CD8-positive, alpha-beta memory T cell (primary cell): Measurements from ENCODE around the gene PPP1R13B. TPM values are rescaled to one million over a fixed set of nuclear protein-coding genes. Genes with fewer than 3 reads are reported as not detected.

Source experiments
- CTCF ChIA-PET: fragments of 350-600 bp; sonication (Branson Sonifier 250); formaldehyde crosslinking; loops from one replicate; lab custom pipeline; 2021; ENCODE audit warnings: antibody characterized with exemption; lab: Charles Lee
- POLR2A ChIA-PET: fragments of 350-600 bp; sonication (Branson Sonifier 250); formaldehyde crosslinking; loops from one replicate; lab custom pipeline; 2021; ENCODE audit warnings: antibody characterized with exemption; lab: Charles Lee
- DNase-seq, 5 donors: peaks; one replicate each; pipeline versions ENCODE4 v3.0.0 to v3.0.0-alpha.2; 2020 to 2022; ENCODE audit warnings: mixed read lengths in 1 of 5
- H3K27ac ChIP-seq: one replicate; pipeline ENCODE4 v1.7.0; 2013; ENCODE audit warnings: low read depth, mild to moderate bottlenecking, low read length, moderate library complexity
- H3K27me3 ChIP-seq: 2 replicates; pipeline ENCODE4 v1.7.0; 2013; ENCODE audit warnings: low read length, mild to moderate bottlenecking; ENCODE audit not compliant: insufficient read depth, poor library complexity, severe bottlenecking
- H3K36me3 ChIP-seq: 2 replicates; pipeline ENCODE4 v1.7.0; 2013; ENCODE audit warnings: mild to moderate bottlenecking, low read length, moderate library complexity; ENCODE audit not compliant: insufficient read depth
- H3K4me1 ChIP-seq: 2 replicates; pipeline ENCODE4 v1.7.0; 2013; ENCODE audit warnings: mild to moderate bottlenecking, low read length, moderate library complexity; ENCODE audit not compliant: insufficient read depth
- H3K4me3 ChIP-seq: 2 replicates; pipeline ENCODE4 v1.7.0; 2013; ENCODE audit warnings: mild to moderate bottlenecking, low read length
- H3K9me3 ChIP-seq: 2 replicates; pipeline ENCODE4 v1.7.0; 2013; ENCODE audit warnings: mild to moderate bottlenecking, low read length
- H3K27ac Mint-ChIP-seq, 8 donors: one replicate each; pipeline ENCODE4 v1.8.0; 2020 to 2021; ENCODE audit warnings: mixed read lengths in 8 of 8, mild to moderate bottlenecking in 6 of 8, inconsistent platforms in 3 of 8, moderate library complexity in 3 of 8
- H3K27me3 Mint-ChIP-seq, 2 donors: one replicate each; pipeline ENCODE4 v1.8.0; 2020 to 2021; ENCODE audit warnings: mixed read lengths in 2 of 2, mild to moderate bottlenecking in 1 of 2, moderate library complexity in 1 of 2
- H3K36me3 Mint-ChIP-seq, 3 donors: one replicate each; pipeline ENCODE4 v1.8.0; 2020 to 2021; ENCODE audit warnings: mixed read lengths in 3 of 3, inconsistent platforms in 1 of 3, mild to moderate bottlenecking in 1 of 3
- H3K4me1 Mint-ChIP-seq, 3 donors: one replicate each; pipeline ENCODE4 v1.8.0; 2020 to 2021; ENCODE audit warnings: mixed read lengths in 3 of 3, inconsistent platforms in 1 of 3, mild to moderate bottlenecking in 1 of 3
- H3K4me3 Mint-ChIP-seq, 7 donors: one replicate each; pipeline ENCODE4 v1.8.0; 2020 to 2021; ENCODE audit warnings: mixed read lengths in 7 of 7, mild to moderate bottlenecking in 6 of 7, moderate library complexity in 4 of 7, inconsistent platforms in 2 of 7
- H3K9me3 Mint-ChIP-seq, 5 donors: one replicate each; pipeline ENCODE4 v1.8.0; 2020 to 2022; ENCODE audit warnings: mixed read lengths in 5 of 5, mild to moderate bottlenecking in 3 of 5, moderate library complexity in 2 of 5, inconsistent platforms in 1 of 5
- polyA plus RNA-seq: library from polyadenylated mRNA; unstranded; fragments of 300-500 nt; fragmentation: Illumina TruSeq; gene quantifications from one replicate; pipeline ENCODE4 v1.2.3, GENCODE V29; 2021
- total RNA-seq, 2 experiments: library from RNA; stranded (reverse); gene quantifications; one replicate each; pipeline ENCODE4 v1.2.3, GENCODE V29; 2021

The PPP1R13B gene
- total and polyA plus RNA-seq, 3 experiments from 2014 or later = 10.4 to 14.4 (median 14.0) TPM

- Mint-ChIP-seq H3K27ac (no peak overlapping the region), H3K36me3 (peaks cover 3 to 86% (median 12%) of the 10 kb centered on the region in 3 donors), H3K4me3 (no peak overlapping the region), H3K4me1 (no peaks in the 10 kb centered on the region), H3K27me3 (no peaks in the 10 kb centered on the region), H3K9me3 (no peaks in the 10 kb centered on the region)
- ChIA-PET CTCF (no interaction called here), POLR2A (no interaction called here)
- Histone ChIP-seq H3K36me3 (peaks cover 3% of the 10 kb centered on the region), H3K4me3 (no peak overlapping the region), H3K4me1 (no peaks in the 10 kb centered on the region), H3K9me3 (no peaks in the 10 kb centered on the region), H3K27ac (no peak overlapping the region), H3K27me3 (no peaks in the 10 kb centered on the region)
- no peak for DNase-seq
Measured at GRCh38 chr14:103740991-103741689, 106.2 kb downstream of the PPP1R13B start.

- Mint-ChIP-seq H3K9me3 (no peaks in the 10 kb centered on the region), H3K4me3 (no peak overlapping the region), H3K27ac (peak overlapping the region in 1 of 8 donors; percentile 17), H3K36me3 (peaks cover 3 to 86% (median 13%) of the 10 kb centered on the region in 3 donors), H3K27me3 (no peaks in the 10 kb centered on the region), H3K4me1 (no peaks in the 10 kb centered on the region)
- no peak overlapping the region for H3K4me3 ChIP-seq
- peak in 1 of 5 donors; percentile 35 for DNase-seq
- H3K9me3 ChIP-seq = no peaks in the 10 kb centered on the region
- ChIA-PET CTCF (no interaction called here), POLR2A (no interaction called here)
- H3K4me1 ChIP-seq = no peaks in the 10 kb centered on the region
- H3K27me3 ChIP-seq = no peaks in the 10 kb centered on the region
- peaks cover 3% of the 10 kb centered on the region for H3K36me3 ChIP-seq
- H3K27ac ChIP-seq = no peak overlapping the region
Measured at GRCh38 chr14:103739793-103740501, 107.4 kb downstream of the PPP1R13B start.

- Histone ChIP-seq H3K4me1 (no peaks in the 10 kb centered on the region), H3K4me3 (no peak overlapping the region), H3K27ac (no peak overlapping the region), H3K9me3 (no peaks in the 10 kb centered on the region), H3K36me3 (peaks cover under 1% of the 10 kb centered on the region), H3K27me3 (no peaks in the 10 kb centered on the region)
- H3K4me3 Mint-ChIP-seq = no peak overlapping the region
- no peaks in the 10 kb centered on the region for H3K27me3 Mint-ChIP-seq
- H3K4me1 Mint-ChIP-seq = no peaks in the 10 kb centered on the region
- H3K27ac Mint-ChIP-seq = no peak overlapping the region
- ChIA-PET POLR2A (no interaction called here), CTCF (no interaction called here)
- peaks cover 3 to 87% (median 18%) of the 10 kb centered on the region in 3 donors for H3K36me3 Mint-ChIP-seq
- no peaks in the 10 kb centered on the region for H3K9me3 Mint-ChIP-seq
- no peak for DNase-seq
Measured at GRCh38 chr14:103739466-103739792, 107.9 kb downstream of the PPP1R13B start.

- no peaks in the 10 kb centered on the region for H3K27me3 ChIP-seq
- H3K36me3 ChIP-seq = no peaks in the 10 kb centered on the region
- no peak overlapping the region for H3K27ac ChIP-seq
- Mint-ChIP-seq H3K4me3 (no peak overlapping the region), H3K4me1 (no peaks in the 10 kb centered on the region), H3K27me3 (no peaks in the 10 kb centered on the region), H3K27ac (peak overlapping the region in 1 of 8 donors; percentile 73), H3K9me3 (no peaks in the 10 kb centered on the region), H3K36me3 (peaks cover 3 to 88% (median 20%) of the 10 kb centered on the region in 3 donors)
- H3K4me3 ChIP-seq = no peak overlapping the region
- H3K4me1 ChIP-seq = no peaks in the 10 kb centered on the region
- peak in 1 of 5 donors; percentile 39 for DNase-seq
- ChIA-PET POLR2A (no interaction called here), CTCF (no interaction called here)
- H3K9me3 ChIP-seq = no peaks in the 10 kb centered on the region
Measured at GRCh38 chr14:103738701-103739451, 108.5 kb downstream of the PPP1R13B start.

- Histone ChIP-seq H3K27me3 (no peaks in the 10 kb centered on the region), H3K9me3 (no peaks in the 10 kb centered on the region), H3K4me3 (no peak overlapping the region), H3K4me1 (no peaks in the 10 kb centered on the region), H3K36me3 (no peaks in the 10 kb centered on the region), H3K27ac (no peak overlapping the region)
- POLR2A ChIA-PET = no interaction called here
- Mint-ChIP-seq H3K4me3 (no peak overlapping the region), H3K27ac (peak overlapping the region in 1 of 8 donors; percentile 61), H3K36me3 (peaks cover 3 to 90% (median 20%) of the 10 kb centered on the region in 3 donors), H3K27me3 (no peaks in the 10 kb centered on the region), H3K4me1 (no peaks in the 10 kb centered on the region), H3K9me3 (no peaks in the 10 kb centered on the region)
- no peak for DNase-seq
- CTCF ChIA-PET = no interaction called here
Measured at GRCh38 chr14:103738166-103738565, 109.2 kb downstream of the PPP1R13B start.

- Histone ChIP-seq H3K27me3 (no peaks in the 10 kb centered on the region), H3K4me3 (no peak overlapping the region), H3K27ac (no peak overlapping the region), H3K4me1 (no peaks in the 10 kb centered on the region), H3K36me3 (no peaks in the 10 kb centered on the region), H3K9me3 (no peaks in the 10 kb centered on the region)
- Mint-ChIP-seq H3K4me1 (no peaks in the 10 kb centered on the region), H3K27me3 (no peaks in the 10 kb centered on the region), H3K4me3 (no peak overlapping the region), H3K9me3 (no peaks in the 10 kb centered on the region), H3K36me3 (peaks cover 3 to 89% (median 20%) of the 10 kb centered on the region in 3 donors), H3K27ac (peak overlapping the region in 1 of 8 donors; percentile 82)
- ChIA-PET POLR2A (interaction anchor here (0.6 kb wide), 1 partner anchor 1118 kb away, joined by 4 read pairs; no protein-coding TSS in a partner anchor), CTCF (interaction anchor here (1.1 kb wide), 1 partner anchor 11 kb away, joined by 3 read pairs; no protein-coding TSS in a partner anchor)
- peak in 1 of 5 donors; percentile 12 for DNase-seq
Measured at GRCh38 chr14:103737432-103738045, 109.8 kb downstream of the PPP1R13B start.

GRCh38 chr14:103736546-103737431 is 110.6 kb downstream of the PPP1R13B start:
- POLR2A ChIA-PET = interaction anchor here (0.6 kb wide), 1 partner anchor 1117 kb away, joined by 4 read pairs; no protein-coding TSS in a partner anchor
- Mint-ChIP-seq H3K9me3 (no peaks in the 10 kb centered on the region), H3K27me3 (no peaks in the 10 kb centered on the region), H3K27ac (no peak overlapping the region), H3K36me3 (peaks cover 3 to 85% (median 20%) of the 10 kb centered on the region in 3 donors), H3K4me1 (no peaks in the 10 kb centered on the region), H3K4me3 (no peak overlapping the region)
- CTCF ChIA-PET = interaction anchor here (1.1 kb wide), 1 partner anchor 12 kb away, joined by 3 read pairs; no protein-coding TSS in a partner anchor
- peak in 1 of 5 donors; percentile 12 for DNase-seq
- Histone ChIP-seq H3K4me1 (no peaks in the 10 kb centered on the region), H3K36me3 (no peaks in the 10 kb centered on the region), H3K9me3 (no peaks in the 10 kb centered on the region), H3K4me3 (no peak overlapping the region), H3K27ac (no peak overlapping the region), H3K27me3 (no peaks in the 10 kb centered on the region)
